GM19238 (cell line): ENCODE measurements around the gene KCNIP1.
"Not testable (repeated sequence)": the region's sequence is repeated elsewhere in the genome, so short reads cannot be mapped to it uniquely, and the experiment has no call there.

Experiments
- DNase-seq: peaks from one replicate; pipeline ENCODE4 v3.0.0; 2011; ENCODE audit warnings: low spot score; ENCODE audit not compliant: insufficient read length

KCNIP1 gene

DNA sequence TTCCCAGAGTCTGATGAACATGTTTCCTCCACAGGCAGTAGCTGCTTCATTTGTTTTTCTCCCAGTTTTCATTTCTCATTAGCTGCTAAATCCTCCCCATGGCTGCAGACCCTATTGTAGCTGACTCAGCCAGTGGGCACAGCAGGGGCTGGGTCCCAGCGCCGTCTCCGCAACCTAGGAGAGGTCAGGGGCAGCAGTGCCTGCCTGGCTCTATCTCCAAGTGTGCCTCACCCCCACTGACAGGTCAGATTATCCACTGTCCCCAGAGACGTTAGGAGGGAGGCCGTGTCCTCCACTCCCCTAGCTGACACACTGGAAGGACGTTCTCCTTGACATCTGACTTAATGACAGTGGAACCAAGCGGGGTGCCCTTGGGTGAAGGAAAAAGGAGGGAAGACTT lies 31.1 kb downstream of the KCNIP1 start:
- DNase-seq, result no peak

DNA sequence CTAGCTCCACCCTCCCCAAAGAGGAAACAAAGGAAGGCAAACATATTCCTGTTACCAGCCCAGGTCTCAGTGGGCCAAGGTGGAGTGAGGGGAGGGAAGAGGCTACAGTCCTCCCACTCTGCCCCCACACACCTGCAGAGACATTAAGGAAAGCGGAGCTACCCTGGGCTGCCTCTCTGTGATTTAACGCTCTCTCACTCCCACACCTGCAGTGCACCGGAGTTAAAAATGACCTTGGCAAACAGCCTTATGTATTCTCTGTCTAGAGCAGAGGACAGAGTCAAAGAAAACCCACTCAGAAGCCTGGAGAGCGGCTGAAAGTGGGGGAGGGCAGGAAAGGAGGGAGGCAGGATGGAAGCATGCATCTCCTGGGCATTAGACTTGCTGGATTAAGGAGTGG lies 32.7 kb downstream of the KCNIP1 start:
- DNase-seq, result no peak

DNA sequence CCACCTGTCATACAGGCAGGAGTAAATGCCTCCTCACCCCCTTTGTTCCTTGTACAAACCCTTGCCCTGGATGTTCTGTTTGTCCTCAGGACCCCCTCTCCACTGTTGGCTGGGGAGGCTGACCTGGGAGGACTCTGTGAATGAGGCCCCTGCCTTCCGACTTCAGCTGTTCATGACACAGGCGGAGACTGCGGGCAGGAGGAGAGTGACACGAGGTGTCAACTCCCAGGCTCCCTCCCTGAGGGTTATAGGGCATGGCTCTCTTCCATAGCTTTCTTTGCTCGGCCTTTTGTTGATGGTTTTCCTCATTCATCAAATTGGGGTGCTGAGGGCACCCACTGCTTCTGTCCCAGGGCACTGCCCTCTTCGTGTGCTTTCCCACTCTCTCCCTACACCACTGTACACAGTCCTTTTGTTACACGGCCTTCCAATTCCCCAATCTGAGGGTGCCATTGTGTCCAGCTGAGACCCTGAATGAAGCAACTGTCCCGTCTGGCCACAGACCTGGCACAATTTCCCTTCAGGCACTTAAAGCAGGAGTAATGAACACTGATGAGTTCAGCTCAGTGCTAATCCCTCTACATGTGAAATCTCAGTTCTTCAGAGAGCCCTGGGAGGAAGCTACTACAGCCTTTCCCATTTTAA lies 33.8 kb downstream of the KCNIP1 start:
- no peak for DNase-seq

DNA sequence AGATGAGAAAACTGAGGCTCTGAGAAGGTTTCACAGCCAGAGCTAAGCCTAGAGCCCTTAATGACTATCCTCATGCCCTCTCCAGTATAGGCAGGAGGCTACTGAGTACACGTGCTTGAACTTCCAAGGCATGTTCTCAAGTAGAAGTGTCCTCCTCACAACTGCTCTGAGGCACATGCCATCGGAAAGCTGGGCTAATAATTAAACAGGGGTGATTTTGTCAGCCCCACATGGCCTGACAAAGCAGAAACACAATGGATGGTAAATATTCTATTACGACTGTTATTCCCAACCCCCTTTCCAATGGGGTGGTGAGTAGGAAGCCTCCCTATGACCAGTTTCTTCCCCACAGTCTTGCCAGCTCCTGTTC lies 34.3 kb downstream of the KCNIP1 start:
- no peak for DNase-seq

DNA sequence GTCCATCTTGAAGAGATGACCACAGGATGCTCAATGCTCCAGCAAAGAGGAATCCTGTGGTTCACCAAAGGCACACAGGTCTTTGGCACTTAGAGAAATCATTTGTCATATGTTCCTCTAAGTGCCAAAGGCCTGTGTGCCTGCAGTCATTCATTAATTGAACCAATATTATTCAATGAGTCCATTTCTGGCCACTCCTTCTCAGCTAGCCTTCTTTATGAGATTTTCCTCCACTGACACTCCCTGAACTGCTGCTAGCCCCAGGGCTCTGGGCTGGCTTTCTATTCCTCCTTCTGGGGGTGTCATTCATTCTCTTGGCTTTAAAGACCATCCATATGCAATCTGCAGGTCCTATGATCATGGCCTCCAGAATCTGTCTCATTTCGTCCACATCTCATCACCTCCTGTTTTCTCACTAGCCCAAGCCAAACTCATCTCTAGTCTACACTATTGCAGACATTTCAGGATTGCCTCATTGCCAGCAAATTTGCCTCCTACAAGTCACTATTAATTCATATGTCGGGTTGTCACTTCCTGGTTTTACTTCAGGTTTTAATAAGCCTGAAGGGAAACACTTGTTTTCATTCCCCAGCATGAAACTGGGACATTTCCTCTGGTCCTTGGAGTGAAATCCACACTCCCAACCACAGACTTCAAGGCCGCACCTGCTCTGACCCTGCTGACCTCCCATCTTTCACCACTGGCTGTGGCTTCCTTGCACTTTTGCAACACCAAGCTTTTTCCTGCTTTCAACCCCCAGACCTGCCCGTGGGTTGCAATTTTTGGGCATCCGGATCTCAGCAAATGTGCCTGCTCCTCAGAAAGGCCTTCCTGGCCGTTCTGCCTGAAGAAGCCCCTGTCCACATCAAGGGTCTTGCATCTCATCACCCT lies 35.1 kb downstream of the KCNIP1 start:
- no peak for DNase-seq

DNA sequence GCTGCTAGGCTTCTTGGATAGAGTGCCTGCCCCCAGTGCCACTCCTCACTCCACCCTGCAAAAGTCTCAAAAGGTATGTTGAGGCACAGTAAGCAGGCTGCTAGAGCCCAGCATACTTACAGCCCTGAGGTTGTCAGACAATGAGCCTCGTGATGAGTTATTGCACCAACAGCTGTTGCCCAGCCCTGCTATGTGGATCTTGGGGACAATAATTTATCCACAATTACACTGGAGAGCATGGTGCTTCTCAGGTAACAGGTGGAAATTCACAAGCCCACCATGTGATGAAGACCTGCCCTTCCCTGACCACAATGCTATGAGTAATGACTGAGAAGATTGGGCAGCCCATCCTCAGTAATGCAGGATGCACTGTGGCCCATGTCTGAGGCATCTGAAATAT lies 36.5 kb downstream of the KCNIP1 start:
- no peak for DNase-seq

DNA sequence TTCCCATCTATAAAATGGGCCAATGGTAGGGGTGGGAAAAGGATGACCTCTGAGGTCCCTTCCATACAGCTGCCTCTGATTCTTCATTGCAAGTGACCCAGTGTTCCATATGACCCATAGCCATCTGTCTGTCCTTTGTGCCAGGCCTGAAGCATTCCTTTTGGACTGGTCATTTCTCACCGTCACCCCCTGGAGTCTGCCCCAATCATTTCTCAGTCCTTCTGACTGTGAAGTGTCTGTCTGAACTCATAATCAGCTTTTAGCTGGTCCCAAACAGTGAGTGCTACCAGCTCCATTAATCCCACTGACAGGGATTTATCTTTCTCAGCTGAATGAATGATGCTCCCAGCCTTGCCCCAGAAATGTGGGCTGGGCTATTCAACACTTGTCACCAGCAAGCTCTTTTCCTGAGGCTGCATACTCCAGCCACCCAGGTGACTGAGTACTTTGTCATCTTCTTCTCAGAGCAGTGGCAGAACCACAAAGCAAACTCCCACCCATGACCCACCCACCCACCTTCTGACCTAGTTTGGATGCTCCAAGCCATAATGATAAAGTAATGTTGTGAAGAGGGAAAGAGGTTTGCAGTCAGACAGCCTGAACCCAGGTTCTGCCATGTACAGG lies 37.4 kb downstream of the KCNIP1 start:
- DNase-seq, result no peak

DNA sequence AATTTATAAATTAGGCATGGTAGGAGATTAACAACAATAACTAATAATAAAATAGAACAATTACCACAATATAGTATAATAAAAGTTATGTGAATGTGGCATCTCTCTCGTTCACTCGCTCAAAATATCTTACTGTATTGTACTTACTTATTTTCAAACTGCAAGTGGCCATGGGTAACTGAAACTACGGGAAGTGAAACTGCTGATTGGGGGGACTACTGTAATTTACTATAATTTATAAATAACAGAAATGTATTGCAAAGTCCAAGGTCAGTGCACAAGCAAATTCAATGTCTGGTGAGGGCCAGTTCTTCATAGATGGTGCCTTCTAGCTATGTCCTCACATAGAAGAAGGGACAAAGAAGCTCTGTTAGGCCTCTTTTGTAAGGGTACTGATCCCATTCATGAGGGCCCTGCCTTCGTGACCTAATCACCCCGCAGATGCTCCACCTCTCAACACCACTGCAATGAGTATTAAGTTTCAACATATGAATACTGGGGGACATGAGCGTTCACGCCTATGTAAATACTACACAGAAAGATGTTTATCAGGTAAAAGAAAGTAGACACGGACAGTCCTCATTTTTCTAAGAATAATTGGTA lies 39.0 kb downstream of the KCNIP1 start:
- DNase-seq, result no peak

DNA sequence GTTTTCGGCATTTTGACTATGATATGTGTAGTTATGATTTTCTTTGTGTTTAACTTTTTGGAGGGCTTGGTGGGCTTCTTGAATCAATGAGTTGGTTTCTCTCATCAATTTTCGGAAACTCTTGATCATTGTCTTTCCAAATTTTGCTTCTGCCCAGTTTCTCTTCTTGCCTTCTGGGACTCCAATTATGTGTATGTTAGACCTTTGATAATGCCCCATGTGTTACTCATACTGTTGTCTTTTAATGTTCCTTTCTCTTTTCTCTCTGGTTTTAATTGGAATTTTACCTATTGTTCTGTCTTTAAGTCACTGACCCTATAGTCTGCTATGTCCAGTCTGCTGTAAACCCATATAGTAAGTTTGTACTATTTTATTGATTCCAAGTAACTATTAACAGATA lies 41.5 kb downstream of the KCNIP1 start:
- DNase-seq, result no peak

DNA sequence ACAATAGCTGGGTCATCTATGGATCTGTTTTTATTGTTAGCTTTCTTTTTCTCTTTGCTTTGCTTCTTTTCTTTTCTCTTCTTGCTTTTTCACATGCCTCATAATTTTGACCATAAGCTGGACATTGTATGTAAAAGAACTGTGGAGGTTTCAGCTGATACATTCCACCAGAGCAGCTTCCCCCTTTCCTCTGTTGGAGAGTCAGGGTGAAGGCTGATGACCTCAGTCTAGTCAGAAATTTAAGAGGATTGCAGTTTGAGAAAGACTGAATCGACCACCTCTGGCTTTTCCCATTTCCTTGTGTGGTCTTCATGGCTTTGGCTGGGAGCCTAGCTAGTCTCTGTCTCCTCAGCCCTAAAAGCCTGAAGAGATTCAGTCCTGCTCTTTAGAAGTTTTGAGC lies 42.0 kb downstream of the KCNIP1 start:
- DNase-seq, result no peak

DNA sequence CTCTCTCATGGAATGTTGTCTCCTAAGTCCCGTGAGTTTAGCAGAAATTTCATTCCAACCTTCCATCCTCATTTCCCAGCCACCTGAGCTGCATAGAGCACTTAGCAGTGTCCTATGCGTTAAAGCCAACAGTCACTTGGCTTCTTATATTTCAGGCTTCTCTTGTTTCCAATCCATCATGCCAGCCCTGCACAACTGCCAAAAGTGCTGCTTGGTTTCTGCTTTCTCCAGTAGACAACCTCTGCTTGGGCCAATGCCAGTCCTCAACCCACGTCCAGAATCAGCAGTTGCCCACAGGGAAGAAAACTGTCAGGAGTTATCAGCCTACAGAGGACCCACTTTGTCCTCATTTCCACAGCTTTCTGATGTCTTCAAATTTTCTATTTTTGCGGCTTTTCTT lies 42.5 kb downstream of the KCNIP1 start:
- DNase-seq, result no peak

DNA sequence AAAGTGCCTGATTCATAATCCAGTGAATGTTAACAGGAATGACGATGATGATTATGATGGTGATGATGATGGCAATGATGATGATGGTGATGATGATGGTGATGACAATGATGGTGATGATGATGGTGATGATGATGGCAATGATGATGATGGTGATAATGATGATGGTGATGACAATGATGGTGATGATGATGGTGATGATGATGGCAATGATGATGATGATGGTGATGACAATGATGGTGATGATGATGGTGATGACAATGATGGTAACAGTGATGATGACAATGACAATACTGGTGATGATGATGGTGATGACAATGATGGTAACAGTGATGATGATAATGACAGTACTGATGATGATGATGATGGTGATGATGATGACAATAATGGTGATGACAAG lies 46.6 kb downstream of the KCNIP1 start:
- DNase-seq, result not testable (repeated sequence)

DNA sequence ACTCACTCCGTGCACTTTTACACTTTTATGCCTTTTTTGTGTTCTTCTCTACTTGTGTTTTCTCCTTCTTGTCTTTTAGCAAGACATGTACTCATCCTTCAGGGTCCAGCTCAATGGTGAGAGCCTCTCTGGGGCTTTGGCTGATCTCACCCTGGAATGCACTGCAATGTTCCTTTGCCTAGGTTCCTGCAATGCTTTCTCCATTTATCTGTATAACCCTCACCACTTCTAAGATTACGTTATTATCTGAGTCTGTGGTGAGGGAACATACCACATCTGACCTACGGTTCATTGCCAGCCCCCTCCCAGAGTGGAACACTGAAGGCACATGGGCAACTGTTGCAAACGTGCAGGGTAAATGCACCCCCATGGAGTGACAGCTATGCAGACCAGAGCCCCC lies 47.3 kb downstream of the KCNIP1 start:
- DNase-seq, result no peak

DNA sequence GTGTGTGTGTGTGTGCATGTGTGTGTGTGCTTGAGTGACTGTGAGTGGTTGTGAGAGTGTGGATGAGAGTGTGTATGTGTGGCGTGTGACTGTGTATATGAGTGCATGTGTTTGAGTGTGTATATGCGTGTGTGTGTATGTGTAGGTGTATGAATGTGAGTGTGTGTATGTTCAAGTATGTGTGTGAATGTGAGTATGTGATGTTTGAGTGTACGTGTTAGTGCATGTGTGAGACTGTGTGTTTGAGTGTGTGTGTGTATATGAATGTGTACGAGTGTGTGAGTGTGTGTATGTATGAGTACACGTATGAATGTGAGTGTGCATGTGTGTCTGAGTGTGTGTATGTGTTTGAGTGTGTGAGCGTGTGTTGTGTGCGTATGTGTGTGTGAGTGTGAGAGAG lies 47.8 kb downstream of the KCNIP1 start:
- no peak for DNase-seq

DNA sequence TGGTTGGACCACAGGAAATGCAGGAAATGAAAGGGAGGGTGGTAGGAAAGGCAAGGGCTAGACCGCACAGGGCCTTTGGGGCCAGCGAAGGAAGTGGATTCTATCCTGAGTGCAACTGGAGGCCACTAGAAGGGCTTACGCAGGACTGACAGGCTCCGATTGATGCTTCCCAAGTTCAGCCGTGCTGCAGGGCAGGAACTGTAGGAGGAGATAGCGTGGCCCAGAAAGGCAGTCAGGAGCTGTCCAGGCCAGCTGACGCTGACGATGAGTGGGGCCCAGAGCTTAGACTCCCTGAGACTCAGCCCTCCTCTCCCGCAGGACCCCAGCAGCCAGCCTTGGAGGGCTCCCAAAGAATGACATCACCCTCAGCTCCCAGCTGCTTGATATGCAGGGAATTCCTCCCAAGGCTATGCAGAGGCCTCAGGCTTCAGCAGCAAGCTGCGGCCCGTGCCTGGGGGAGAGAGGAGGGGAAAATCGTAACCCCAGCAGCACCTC lies 48.8 kb downstream of the KCNIP1 start:
- no peak for DNase-seq

DNA sequence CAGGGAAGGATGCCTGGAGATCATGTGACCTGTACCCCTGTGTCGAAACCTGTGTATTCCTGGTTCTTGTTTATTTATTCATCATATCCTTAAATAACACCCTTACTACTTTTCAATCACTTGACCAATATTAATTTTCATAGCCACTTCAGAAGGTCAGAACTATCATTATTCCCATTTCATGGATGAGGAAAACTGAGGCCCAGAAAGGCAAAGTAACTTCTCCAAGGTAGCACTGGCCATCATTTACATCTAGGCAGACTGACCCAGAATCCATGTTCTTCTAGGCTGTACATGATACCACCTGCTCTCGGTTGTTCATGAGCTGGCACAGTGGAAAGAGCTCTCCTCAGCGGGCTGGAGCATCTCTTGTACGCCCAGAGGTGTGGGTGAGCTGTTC lies 49.4 kb downstream of the KCNIP1 start:
- no peak for DNase-seq

DNA sequence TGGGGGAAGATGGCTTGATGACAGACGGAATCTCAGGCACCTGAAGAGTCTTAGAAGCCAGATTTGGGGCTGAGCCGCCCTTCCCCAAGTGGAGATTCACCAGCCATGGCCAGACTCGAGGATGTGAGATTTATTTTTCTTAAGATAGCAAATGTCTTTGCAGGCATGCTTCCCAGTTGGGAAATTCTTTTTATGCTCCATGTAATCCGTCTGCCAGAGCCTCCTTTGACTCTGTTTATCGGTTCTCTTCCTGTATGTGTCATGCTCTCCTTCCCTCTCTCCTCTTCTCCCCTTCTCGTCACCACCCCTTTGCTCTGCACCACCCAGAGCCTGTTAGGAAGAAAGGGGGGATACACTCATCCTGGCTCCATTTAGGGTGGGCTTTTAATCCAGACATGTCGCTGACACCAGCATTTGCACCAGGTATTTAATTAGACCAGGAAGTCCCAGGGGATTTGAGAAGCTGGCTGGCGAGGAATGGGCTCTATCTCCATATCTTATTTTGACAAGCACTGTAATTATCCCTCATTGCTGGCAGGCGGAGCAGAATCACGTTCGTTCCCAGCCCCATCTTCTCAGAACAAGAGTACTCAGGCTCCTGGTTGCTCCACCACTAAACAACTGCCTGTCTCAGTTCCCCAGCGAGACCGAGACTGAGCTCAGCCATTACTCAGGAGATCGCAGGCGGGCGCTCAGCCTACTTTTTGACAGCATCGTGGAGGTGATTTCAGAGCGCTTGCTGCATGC lies 50.9 kb downstream of the KCNIP1 start:
- DNase-seq, result no peak

DNA sequence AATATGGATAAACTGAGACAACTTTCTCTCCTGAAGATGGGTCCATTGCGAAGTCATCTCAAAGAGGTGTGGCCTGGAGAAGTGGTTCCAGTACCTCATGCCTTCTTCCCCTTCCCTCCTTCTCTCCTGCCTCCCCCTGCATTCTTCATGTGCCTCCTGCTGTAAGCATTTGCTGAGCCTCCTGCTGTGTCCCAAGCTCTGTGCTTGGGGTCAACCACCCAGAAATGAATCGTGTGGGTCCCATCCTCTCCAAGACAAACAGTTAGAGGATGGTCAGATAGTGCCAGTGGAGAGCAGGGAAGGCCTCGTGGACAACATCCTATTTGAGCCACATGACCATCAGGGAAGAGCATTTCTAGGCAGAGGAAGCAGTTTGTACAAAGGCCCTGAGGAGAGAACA lies 53.5 kb downstream of the KCNIP1 start:
- DNase-seq, result no peak

DNA sequence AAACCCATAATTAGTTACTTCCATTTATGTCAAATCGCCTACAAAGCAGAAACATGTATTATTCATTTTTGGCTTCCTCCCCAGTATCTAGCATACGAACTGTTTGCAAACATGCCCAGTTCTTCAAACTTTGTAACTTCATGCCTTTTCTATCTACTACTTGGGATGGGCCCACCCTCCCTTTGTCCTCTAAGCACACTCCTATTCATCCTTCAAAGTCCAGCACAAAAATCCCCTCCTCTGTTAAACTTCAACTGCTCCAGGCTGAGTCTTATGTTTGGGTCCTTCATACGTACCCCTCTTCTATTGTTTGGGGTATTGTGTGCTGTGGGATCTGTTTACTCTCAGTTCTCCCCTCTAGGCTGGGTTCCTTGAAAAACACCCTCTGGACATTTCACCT lies 55.5 kb downstream of the KCNIP1 start:
- no peak for DNase-seq

DNA sequence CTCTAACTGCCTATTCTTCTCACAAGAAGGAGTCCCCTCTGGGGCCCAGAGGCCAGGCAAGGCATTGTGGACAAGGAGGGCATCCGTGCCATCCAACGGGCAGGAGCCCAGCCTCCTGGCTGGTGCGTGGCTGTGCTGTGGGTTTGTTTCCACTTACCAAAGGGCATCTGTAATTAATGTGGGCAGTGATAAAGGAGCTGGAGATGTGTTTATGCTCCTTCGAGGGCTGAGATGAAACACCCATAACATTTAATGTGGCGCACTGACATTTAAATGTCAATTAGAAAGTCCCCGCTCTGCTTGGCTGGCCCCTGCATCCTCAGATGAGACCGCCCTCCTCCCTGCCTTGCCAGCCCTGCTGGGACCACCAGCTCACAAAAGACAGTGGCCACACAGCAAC lies 57.1 kb downstream of the KCNIP1 start:
- DNase-seq, result no peak

DNA sequence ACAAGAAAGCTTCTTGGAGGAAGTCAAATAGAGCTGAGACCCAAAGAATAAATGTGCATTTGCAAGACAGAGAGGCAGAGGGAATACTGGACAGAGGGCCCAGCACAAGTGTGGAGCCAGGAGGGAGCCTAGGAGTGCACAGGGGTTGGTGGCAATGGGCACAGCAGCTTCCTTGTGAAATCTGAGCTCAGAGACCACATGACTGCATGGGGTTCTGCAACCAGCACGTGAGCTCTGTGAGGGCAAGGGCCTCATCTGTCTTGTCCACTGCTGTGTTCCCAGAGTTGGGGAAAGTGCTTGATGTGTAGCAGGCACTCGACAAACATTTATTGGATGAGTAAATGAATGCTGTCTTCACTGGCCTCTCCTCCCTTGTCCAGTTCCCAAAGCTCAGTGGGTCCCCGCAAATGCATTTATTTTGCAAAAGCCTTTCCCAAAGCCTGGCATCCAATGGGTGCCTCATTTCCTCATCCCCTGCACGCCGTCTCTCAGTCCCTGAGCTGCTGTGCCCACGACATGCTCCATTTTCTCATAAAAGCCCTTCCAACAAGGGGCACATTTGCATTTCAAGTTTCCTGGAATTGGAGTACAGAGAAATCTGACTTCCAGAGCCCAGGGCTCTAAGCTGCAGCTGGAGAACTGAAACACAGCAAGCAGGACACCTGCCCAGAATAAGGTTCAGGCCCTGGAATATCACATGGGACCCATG lies 58.5 kb downstream of the KCNIP1 start:
- no peak for DNase-seq
